Measurements from ENCODE around the gene CDC14A.

CDC14A gene

GRCh38 chr1:100348549-100349144 lies 3.7 kb upstream of the CDC14A start:
- Histone ChIP-seq H3K4me3 (replicated peaks; ENCODE audit: insufficient read depth, low read length) (no peak overlapping the region), H3K27ac (replicated peaks) (no peak overlapping the region), H3K27me3 (ENCODE audit: insufficient read depth, poor library complexity, severe bottlenecking) (no peaks in the 10 kb centered on the region)
- no peak for DNase-seq (ENCODE audit: low read depth in 1 of 2, low spot score in 1 of 2)
- TF ChIP-seq POLR2AphosphoS5 (IDR thresholded peaks at IDR 0.05; ENCODE audit: low read depth) (no peak), CTCF (IDR thresholded peaks at IDR 0.05; ENCODE audit: insufficient read depth, low read length) (no peak), GABPA (IDR thresholded peaks at IDR 0.05; ENCODE audit: low read depth) (no peak), SPI1 (IDR thresholded peaks at IDR 0.05; ENCODE audit: borderline replicate concordance, low read depth) (no peak), REST (IDR thresholded peaks at IDR 0.05; ENCODE audit: insufficient replicate concordance, low read depth) (no peak)

- Histone ChIP-seq H3K4me3 (replicated peaks; ENCODE audit: insufficient read depth, low read length) (no peak overlapping the region), H3K27ac (replicated peaks) (no peak overlapping the region), H3K27me3 (ENCODE audit: insufficient read depth, poor library complexity, severe bottlenecking) (no peaks in the 10 kb centered on the region)
- no peak for TF ChIP-seq REST (IDR thresholded peaks at IDR 0.05; ENCODE audit: insufficient replicate concordance, low read depth)
- no peak for TF ChIP-seq GABPA (IDR thresholded peaks at IDR 0.05; ENCODE audit: low read depth)
- no peak for TF ChIP-seq POLR2AphosphoS5 (IDR thresholded peaks at IDR 0.05; ENCODE audit: low read depth)
- TF ChIP-seq CTCF (IDR thresholded peaks at IDR 0.05; ENCODE audit: insufficient read depth, low read length): no peak
- TF ChIP-seq SPI1 (IDR thresholded peaks at IDR 0.05; ENCODE audit: borderline replicate concordance, low read depth): no peak
- no peak for DNase-seq (ENCODE audit: low read depth in 1 of 2, low spot score in 1 of 2)
Observed at GRCh38 chr1:100349246-100349645, 3.1 kb upstream of the CDC14A start.

GRCh38 chr1:100350787-100351094 lies 1.6 kb upstream of the CDC14A start:
- H3K27ac ChIP-seq (replicated peaks): peak overlapping the region; percentile 83
- H3K4me3 ChIP-seq (replicated peaks; ENCODE audit: insufficient read depth, low read length): peak overlapping the region; percentile 94
- no peaks in the 10 kb centered on the region for H3K27me3 ChIP-seq (ENCODE audit: insufficient read depth, poor library complexity, severe bottlenecking)
- DNase-seq (ENCODE audit: low read depth in 1 of 2, low spot score in 1 of 2): no peak
- TF ChIP-seq POLR2AphosphoS5 (IDR thresholded peaks at IDR 0.05; ENCODE audit: low read depth) (no peak), GABPA (IDR thresholded peaks at IDR 0.05; ENCODE audit: low read depth) (no peak), REST (IDR thresholded peaks at IDR 0.05; ENCODE audit: insufficient replicate concordance, low read depth) (no peak), SPI1 (IDR thresholded peaks at IDR 0.05; ENCODE audit: borderline replicate concordance, low read depth) (no peak), CTCF (IDR thresholded peaks at IDR 0.05; ENCODE audit: insufficient read depth, low read length) (no peak)
